Measurements from ENCODE around the gene C9orf72. TPM values are rescaled to one million over a fixed set of nuclear protein-coding genes. Genes with fewer than 3 reads are reported as not detected.
A peak's percentile ranks its signal among the peaks of the same experiment; 100 is the strongest.

The C9orf72 gene
- total and polyA plus RNA-seq, 2 of the 13 experiments (the other 11 are each of a cell fraction or from before 2014, with no cell fraction given), result 3.1 to 5.9 TPM

DNA sequence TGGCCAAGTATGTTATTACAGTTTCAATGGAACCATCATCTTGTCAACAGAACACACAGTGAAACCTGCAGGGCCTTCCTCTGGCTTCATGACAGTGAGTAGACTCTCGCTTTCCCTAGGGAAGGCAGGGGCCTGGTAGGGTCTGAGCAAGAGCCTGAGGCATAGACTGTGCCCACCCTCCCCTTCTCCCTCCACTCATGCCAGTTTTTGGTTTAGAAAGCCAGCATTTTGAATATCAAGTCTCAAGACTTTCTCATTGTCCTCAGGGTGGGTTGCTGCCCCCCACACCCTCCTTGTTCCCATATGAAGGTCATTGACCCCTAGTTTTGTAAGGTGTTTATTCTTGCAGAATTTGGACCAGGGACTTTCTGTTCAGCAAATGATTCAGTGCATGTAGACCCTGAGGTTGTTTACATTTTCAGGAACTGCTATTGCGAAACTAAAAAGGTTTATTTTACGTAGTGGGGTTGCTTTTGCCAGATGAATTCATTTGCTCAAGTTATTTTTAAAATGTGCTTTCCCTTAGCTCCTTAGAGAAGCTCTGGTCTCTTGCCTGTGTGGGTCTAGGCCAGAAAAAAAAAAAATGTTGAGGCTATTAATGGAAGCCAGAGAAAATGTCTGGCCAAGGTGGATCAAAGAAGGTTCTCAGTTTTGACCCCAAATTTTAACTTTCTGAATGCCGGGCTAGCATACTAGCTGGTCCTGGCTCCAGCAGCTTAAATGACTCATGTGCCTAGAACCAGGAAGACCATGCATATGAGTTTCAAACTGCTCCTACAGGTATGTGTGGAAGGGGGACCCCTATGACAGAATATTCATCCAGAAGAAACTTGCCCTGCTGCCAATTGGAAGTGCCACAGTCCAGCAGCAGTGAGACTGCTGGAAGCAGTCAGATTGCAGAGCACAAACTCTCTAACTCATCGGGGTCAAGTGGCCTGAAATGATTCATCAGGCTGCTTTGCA, 33.5 kb downstream of the C9orf72 start (continued):
- TF ChIP-seq EP300 (IDR thresholded peaks at IDR 0.05; ENCODE audit: low read depth in 2 of 2, low read length in 2 of 2) (peak in 1 of 2 experiments; percentile 65; a peak in 2 of 4 replicates), EP300 (CRISPR knock-in tag; IDR thresholded peaks at IDR 0.05; ENCODE audit: borderline replicate concordance) (no peak), ZNF138 (CRISPR knock-in tag; IDR thresholded peaks at IDR 0.05; ENCODE audit: low read depth) (no peak), ZNF674 (CRISPR knock-in tag; IDR thresholded peaks at IDR 0.05; ENCODE audit: low read depth) (no peak), ZFP62 (CRISPR knock-in tag; IDR thresholded peaks at IDR 0.05) (no peak), RARA (CRISPR knock-in tag; IDR thresholded peaks at IDR 0.05) (peak; percentile 54; the same call in 1 of the 2 replicates), TARDBP (CRISPR knock-in tag; IDR thresholded peaks at IDR 0.05) (no peak), THAP11 (CRISPR knock-in tag; IDR thresholded peaks at IDR 0.05) (0 out of 2 replicates have a peak, but pooled peaks have one; percentile 33), SOX13 (IDR thresholded peaks at IDR 0.05) (0 out of 2 replicates have a peak, but pooled peaks have one; percentile 30), SOX13 (CRISPR knock-in tag; conservative IDR thresholded peaks at IDR 0.05 in 1 of 2, IDR thresholded peaks at IDR 0.05 in 1 of 2) (peak in 1 of 2 experiments; percentile 63; a peak in 2 of 4 replicates), ZNF567 (CRISPR knock-in tag; IDR thresholded peaks at IDR 0.05; ENCODE audit: borderline replicate concordance) (no peak), POGZ (CRISPR knock-in tag; IDR thresholded peaks at IDR 0.05) (no peak), POLR2G (IDR thresholded peaks at IDR 0.05; ENCODE audit: low read depth, low read length) (no peak), HDAC2 (CRISPR knock-in tag; IDR thresholded peaks at IDR 0.05) (peak; percentile 32; the same call in 1 of the 2 replicates), NFYB (CRISPR knock-in tag; IDR thresholded peaks at IDR 0.05) (no peak), RXRA (CRISPR knock-in tag; IDR thresholded peaks at IDR 0.05) (peak; percentile 70; the same call in 1 of the 2 replicates), FOXJ3 (CRISPR knock-in tag; IDR thresholded peaks at IDR 0.05; ENCODE audit: borderline replicate concordance) (peak; percentile 44; the same call in 1 of the 2 replicates), NR2F2 (IDR thresholded peaks at IDR 0.05; ENCODE audit: borderline replicate concordance, low read depth) (peak; percentile 76), MIXL1 (CRISPR knock-in tag; IDR thresholded peaks at IDR 0.05) (peak; percentile 54; the same call in 1 of the 2 replicates), NFE2L1 (CRISPR knock-in tag; IDR thresholded peaks at IDR 0.05; ENCODE audit: borderline replicate concordance) (no peak), MEIS2 (CRISPR knock-in tag; IDR thresholded peaks at IDR 0.05) (no peak), ZNF484 (CRISPR knock-in tag; IDR thresholded peaks at IDR 0.05; ENCODE audit: borderline replicate concordance, low read depth) (no peak)
- TF ChIP-seq, protein P1, sequence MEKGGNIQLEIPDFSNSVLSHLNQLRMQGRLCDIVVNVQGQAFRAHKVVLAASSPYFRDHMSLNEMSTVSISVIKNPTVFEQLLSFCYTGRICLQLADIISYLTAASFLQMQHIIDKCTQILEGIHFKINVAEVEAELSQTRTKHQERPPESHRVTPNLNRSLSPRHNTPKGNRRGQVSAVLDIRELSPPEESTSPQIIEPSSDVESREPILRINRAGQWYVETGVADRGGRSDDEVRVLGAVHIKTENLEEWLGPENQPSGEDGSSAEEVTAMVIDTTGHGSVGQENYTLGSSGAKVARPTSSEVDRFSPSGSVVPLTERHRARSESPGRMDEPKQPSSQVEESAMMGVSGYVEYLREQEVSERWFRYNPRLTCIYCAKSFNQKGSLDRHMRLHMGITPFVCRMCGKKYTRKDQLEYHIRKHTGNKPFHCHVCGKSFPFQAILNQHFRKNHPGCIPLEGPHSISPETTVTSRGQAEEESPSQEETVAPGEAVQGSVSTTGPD (CRISPR knock-in tag; IDR thresholded peaks at IDR 0.05), result no peak
- TF ChIP-seq, protein P2, sequence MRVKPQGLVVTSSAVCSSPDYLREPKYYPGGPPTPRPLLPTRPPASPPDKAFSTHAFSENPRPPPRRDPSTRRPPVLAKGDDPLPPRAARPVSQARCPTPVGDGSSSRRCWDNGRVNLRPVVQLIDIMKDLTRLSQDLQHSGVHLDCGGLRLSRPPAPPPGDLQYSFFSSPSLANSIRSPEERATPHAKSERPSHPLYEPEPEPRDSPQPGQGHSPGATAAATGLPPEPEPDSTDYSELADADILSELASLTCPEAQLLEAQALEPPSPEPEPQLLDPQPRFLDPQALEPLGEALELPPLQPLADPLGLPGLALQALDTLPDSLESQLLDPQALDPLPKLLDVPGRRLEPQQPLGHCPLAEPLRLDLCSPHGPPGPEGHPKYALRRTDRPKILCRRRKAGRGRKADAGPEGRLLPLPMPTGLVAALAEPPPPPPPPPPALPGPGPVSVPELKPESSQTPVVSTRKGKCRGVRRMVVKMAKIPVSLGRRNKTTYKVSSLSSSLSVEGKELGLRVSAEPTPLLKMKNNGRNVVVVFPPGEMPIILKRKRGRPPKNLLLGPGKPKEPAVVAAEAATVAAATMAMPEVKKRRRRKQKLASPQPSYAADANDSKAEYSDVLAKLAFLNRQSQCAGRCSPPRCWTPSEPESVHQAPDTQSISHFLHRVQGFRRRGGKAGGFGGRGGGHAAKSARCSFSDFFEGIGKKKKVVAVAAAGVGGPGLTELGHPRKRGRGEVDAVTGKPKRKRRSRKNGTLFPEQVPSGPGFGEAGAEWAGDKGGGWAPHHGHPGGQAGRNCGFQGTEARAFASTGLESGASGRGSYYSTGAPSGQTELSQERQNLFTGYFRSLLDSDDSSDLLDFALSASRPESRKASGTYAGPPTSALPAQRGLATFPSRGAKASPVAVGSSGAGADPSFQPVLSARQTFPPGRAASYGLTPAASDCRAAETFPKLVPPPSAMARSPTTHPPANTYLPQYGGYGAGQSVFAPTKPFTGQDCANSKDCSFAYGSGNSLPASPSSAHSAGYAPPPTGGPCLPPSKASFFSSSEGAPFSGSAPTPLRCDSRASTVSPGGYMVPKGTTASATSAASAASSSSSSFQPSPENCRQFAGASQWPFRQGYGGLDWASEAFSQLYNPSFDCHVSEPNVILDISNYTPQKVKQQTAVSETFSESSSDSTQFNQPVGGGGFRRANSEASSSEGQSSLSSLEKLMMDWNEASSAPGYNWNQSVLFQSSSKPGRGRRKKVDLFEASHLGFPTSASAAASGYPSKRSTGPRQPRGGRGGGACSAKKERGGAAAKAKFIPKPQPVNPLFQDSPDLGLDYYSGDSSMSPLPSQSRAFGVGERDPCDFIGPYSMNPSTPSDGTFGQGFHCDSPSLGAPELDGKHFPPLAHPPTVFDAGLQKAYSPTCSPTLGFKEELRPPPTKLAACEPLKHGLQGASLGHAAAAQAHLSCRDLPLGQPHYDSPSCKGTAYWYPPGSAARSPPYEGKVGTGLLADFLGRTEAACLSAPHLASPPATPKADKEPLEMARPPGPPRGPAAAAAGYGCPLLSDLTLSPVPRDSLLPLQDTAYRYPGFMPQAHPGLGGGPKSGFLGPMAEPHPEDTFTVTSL (CRISPR knock-in tag; IDR thresholded peaks at IDR 0.05; ENCODE audit: borderline replicate concordance), result peak; percentile 91; the same call in 1 of the 2 replicates

Measured in HepG2 (cell line).